ENCODE data around the gene ILKAP. TPM values are rescaled to one million over a fixed set of nuclear protein-coding genes. Genes with fewer than 3 reads are reported as not detected.

ILKAP gene
- total RNA-seq, 2 donors from 2014 or later = 75.8 to 99.7 TPM

DNA sequence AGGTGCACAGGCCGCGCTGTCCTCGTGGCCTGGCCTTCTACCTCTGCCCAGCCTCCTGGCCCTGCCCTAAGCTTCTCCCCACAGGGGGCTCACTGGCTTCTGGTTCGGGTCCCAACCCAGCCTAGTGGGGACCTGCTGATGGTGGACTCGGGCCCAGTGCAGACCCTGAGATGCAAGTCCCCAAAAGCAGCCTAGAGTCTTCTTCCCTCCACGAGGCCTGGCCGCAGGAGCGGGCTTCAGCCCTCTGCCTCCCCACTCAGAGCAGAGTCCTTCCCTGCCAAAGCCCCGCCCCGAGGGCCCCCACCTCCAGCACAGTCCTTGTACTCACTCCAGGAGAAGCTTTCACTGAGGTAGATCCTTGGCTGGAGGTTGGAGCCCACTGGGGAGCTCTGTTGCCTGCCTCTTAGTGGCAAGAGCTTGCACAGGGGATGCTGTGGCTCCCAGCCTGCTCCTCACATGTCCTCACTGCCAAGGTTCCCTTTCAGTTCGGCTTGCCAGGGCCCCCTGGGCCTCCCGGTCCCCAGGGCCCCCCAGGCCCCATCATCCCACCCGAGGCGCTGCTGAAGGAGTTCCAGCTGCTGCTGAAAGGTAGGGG, 41.1 kb downstream of the ILKAP start:
- Mint-ChIP-seq H3K4me1 (ENCODE audit: low read depth in 2 of 2) (peaks cover 4 to 16% of the 10 kb centered on the region in 2 donors), H3K36me3 (no peaks in the 10 kb centered on the region), H3K27me3 (no peaks in the 10 kb centered on the region), H3K27ac (no peak overlapping the region), H3K9me3 (no peaks in the 10 kb centered on the region), H3K4me3 (no peak overlapping the region)
- ATAC-seq (no peak), DNase-seq (ENCODE audit: low spot score) (peak; percentile 60)

GRCh38 chr2:238161291-238162051, 42.0 kb downstream of the ILKAP start:
- no peaks in the 10 kb centered on the region for H3K9me3 Mint-ChIP-seq
- DNase-seq (ENCODE audit: low spot score) (peak; percentile 51), ATAC-seq (no peak)
- H3K27me3 Mint-ChIP-seq = no peaks in the 10 kb centered on the region
- no peak overlapping the region for H3K27ac Mint-ChIP-seq
- no peaks in the 10 kb centered on the region for H3K36me3 Mint-ChIP-seq
- H3K4me1 Mint-ChIP-seq (ENCODE audit: low read depth in 2 of 2) = peaks cover 4 to 16% of the 10 kb centered on the region in 2 donors
- no peak overlapping the region for H3K4me3 Mint-ChIP-seq

DNA sequence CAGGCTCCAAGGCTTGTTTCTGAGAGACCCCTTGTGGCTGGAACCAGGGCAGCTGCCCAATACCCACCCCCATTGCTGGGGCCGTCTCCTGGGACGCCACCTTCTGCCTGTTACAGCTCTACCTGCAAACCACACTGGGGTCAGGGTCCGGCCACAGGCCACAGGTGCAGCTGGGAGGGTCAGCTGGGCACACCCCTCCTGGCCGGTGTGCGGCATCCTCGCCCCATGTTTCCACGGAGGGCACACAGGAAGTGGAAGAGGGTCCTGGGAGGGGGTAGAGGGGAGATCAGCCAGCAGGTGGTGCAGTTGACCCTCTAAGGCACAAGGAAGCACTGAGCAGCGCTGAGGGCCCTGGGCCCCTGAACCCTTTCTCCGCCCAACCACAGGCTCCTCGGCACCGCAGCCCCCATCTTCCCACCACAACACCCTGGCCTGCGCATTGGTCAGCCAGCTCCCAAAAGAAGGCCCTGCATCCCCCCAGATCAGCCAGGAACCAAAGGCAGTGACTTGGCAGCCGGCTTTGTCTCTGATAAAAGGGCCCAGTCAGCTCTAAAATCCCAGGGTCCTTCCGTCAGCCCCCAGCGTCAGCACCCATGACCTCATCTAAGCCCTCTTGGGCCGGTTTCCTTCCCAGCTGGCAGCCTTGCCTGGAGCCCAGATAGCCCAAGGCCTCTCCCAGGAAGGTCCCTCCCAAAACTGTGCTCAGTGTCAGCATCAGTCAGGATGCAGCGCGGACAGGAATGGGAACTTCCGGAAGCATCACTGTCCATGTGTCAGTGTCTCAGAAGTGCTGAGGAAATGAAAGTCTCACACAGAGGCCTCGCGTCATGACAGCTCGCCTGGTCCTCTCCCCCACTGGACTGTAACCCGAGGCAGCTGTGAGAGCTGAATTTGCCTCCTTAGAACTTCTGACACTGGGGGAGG, 43.0 kb downstream of the ILKAP start:
- Mint-ChIP-seq H3K27me3 (no peaks in the 10 kb centered on the region), H3K27ac (no peak overlapping the region), H3K4me1 (ENCODE audit: low read depth in 2 of 2) (peaks cover 4 to 16% of the 10 kb centered on the region in 2 donors), H3K36me3 (no peaks in the 10 kb centered on the region), H3K9me3 (no peaks in the 10 kb centered on the region), H3K4me3 (no peak overlapping the region)
- peak; percentile 47 to 61 for ATAC-seq
- DNase-seq (ENCODE audit: low spot score) = no peak

DNA sequence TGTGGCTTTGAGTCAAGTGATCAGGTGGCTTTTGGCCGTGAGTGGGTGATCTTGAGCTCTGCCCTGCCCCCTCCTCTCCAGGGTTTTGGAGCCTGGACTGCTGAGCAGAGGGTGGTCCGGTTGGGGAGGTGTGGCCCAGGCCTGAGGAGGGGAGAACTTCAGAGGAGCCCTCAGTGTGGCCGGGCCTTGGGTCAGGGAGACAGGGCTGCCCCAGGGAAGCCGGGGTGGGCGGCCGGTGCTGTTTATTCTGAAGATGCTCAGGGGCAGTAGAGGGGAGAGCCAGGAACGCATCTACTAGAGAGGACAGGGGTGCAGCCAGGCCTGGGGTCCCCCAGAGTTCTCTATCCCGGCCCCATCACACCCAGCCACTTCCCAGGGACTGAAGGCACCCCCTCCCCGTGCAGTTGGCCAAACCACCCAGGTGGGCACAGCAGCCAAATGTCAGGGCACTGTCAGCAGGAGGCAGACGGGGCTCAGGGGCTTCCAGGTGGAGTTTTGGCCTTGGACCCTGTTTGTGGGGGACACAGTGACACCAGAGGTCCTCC, 43.8 kb downstream of the ILKAP start:
- no peaks in the 10 kb centered on the region for H3K9me3 Mint-ChIP-seq
- no peak overlapping the region for H3K27ac Mint-ChIP-seq
- H3K27me3 Mint-ChIP-seq = no peaks in the 10 kb centered on the region
- H3K4me1 Mint-ChIP-seq (ENCODE audit: low read depth in 2 of 2) = peaks cover 4 to 12% of the 10 kb centered on the region in 2 donors
- H3K36me3 Mint-ChIP-seq = no peaks in the 10 kb centered on the region
- ATAC-seq = no peak
- DNase-seq (ENCODE audit: low spot score) = no peak
- peak overlapping the region; percentile 73 for H3K4me3 Mint-ChIP-seq

DNA sequence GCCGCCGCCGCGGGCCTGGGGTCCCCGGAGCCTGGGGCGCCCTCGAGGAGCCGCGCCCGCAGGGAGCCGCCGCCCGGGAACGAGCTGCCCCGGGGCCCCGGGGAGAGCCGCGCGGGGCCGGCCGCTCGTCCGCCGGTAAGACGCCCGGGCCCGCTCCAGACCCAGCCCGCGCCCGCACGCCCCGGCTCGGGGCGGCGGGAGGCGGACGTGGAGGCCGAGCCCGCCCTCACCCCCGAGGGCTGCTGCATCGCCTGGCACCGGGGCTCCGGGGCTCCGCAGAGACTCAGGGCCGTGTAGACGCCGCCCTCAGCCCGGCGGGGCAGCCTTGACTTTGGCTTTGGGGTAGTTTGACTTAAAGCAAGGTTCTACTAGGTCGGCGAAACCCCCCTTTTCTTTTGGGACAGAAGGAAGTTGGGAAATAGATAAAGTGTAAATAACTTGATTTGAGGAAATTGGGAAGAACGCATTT, 44.4 kb downstream of the ILKAP start:
- ATAC-seq = peak; percentile 51
- Mint-ChIP-seq H3K36me3 (no peaks in the 10 kb centered on the region), H3K4me1 (ENCODE audit: low read depth in 2 of 2) (peaks cover 4 to 12% of the 10 kb centered on the region in 2 donors)

DNA sequence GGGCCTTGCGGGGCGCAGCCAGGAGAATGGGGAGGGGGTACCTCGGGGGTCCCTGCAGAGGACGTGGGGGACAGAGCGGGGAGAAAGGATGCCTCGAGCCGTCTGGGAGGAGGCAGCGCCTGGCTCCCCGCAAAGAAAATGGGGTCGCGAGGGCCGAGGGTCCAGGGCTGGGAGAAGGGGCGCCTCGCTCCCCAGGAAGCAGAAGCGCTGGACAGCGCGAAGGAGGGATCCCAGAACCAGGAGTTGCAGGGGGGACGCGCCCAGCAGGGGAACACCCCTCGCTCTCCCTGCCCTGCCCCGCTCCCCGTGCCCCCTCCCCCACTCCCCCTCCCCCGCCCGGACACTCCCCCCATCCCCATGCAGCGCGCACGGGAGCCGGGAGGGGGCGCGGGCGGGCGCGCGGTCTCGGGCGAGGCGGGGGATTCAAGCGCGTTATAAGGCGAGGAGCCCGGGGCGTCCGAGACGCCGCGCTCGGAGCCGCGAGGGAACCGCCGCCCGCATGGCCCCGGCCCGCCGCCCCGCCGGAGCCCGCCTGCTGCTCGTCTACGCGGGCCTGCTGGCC, 44.9 kb downstream of the ILKAP start, which contains the start of gene ERFE:
Gene ERFE, plus strand, starts transcription at position 462 of the 562 bp plus-strand sequence. Its CDS starts 38 bp downstream, at position 500.
- H3K4me3 Mint-ChIP-seq = peak within 1 kb of the TSS; percentile 73
- no peak for DNase-seq (ENCODE audit: low spot score)
- H3K27ac Mint-ChIP-seq = no peak within 1 kb of the TSS
- no peaks in the 10 kb centered on the region for H3K36me3 Mint-ChIP-seq
- peak; percentile 72 to 77 for ATAC-seq
- peaks cover 4 to 12% of the 10 kb centered on the region in 2 donors for H3K4me1 Mint-ChIP-seq (ENCODE audit: low read depth in 2 of 2)
- no peaks in the 10 kb centered on the region for H3K27me3 Mint-ChIP-seq
- H3K9me3 Mint-ChIP-seq = no peaks in the 10 kb centered on the region

More for the DNA sequence above, 44.4 kb downstream of the ILKAP start:
- DNase-seq (ENCODE audit: low spot score) = no peak
- H3K4me3 Mint-ChIP-seq = peak overlapping the region; percentile 73
- no peak overlapping the region for H3K27ac Mint-ChIP-seq
- H3K9me3 Mint-ChIP-seq = no peaks in the 10 kb centered on the region
- H3K27me3 Mint-ChIP-seq = no peaks in the 10 kb centered on the region

GRCh38 chr2:238158018-238158508, 45.4 kb downstream of the ILKAP start:
- H3K9me3 Mint-ChIP-seq = no peaks in the 10 kb centered on the region
- ATAC-seq (no peak), DNase-seq (ENCODE audit: low spot score) (no peak)
- no peak overlapping the region for H3K27ac Mint-ChIP-seq
- peaks cover 4 to 12% of the 10 kb centered on the region in 2 donors for H3K4me1 Mint-ChIP-seq (ENCODE audit: low read depth in 2 of 2)
- H3K36me3 Mint-ChIP-seq = no peaks in the 10 kb centered on the region
- no peaks in the 10 kb centered on the region for H3K27me3 Mint-ChIP-seq
- H3K4me3 Mint-ChIP-seq = no peak overlapping the region

DNA sequence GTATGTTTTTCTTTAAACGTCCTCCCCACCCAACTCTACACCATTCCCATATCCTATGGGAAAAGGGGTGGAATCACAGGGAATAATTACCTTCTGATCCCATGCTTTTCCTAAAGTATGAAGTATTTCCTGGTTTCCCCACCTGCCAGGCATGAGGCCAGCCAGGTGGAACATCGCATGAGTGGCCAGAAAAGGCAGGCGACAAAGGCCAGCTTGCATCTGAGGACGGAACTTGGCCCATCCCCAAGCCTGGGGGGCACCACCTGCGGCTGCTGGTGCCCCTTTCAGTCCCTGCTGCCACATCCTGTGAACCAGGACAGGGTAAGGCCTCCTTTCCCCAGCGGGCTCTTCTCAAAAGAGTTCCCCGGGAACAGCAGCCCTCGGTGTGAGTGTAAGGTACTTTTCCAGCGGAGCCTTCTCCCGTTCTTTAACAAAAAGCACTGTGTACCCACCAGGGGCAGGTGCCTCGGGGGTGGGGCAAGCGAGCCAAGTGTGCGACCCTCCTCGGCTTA, 45.9 kb downstream of the ILKAP start:
- no peaks in the 10 kb centered on the region for H3K27me3 Mint-ChIP-seq
- DNase-seq (ENCODE audit: low spot score) (no peak), ATAC-seq (no peak)
- no peak overlapping the region for H3K27ac Mint-ChIP-seq
- H3K4me3 Mint-ChIP-seq = no peak overlapping the region
- H3K4me1 Mint-ChIP-seq (ENCODE audit: low read depth in 2 of 2) = peaks cover 4 to 12% of the 10 kb centered on the region in 2 donors
- H3K9me3 Mint-ChIP-seq = no peaks in the 10 kb centered on the region
- no peaks in the 10 kb centered on the region for H3K36me3 Mint-ChIP-seq

- peaks cover 4 to 12% of the 10 kb centered on the region in 2 donors for H3K4me1 Mint-ChIP-seq (ENCODE audit: low read depth in 2 of 2)
- H3K36me3 Mint-ChIP-seq = no peaks in the 10 kb centered on the region
- DNase-seq (ENCODE audit: low spot score) (no peak), ATAC-seq (no peak)
- no peaks in the 10 kb centered on the region for H3K9me3 Mint-ChIP-seq
- H3K4me3 Mint-ChIP-seq = no peak overlapping the region
- no peak overlapping the region for H3K27ac Mint-ChIP-seq
- H3K27me3 Mint-ChIP-seq = no peaks in the 10 kb centered on the region
Observed at GRCh38 chr2:238155761-238156694, 47.5 kb downstream of the ILKAP start.

- Mint-ChIP-seq H3K27me3 (no peaks in the 10 kb centered on the region), H3K9me3 (no peaks in the 10 kb centered on the region), H3K4me1 (ENCODE audit: low read depth in 2 of 2) (peaks cover 4 to 6% of the 10 kb centered on the region in 2 donors), H3K4me3 (no peak overlapping the region), H3K27ac (no peak overlapping the region), H3K36me3 (no peaks in the 10 kb centered on the region)
- no peak for ATAC-seq
- no peak for DNase-seq (ENCODE audit: low spot score)
Observed at GRCh38 chr2:238155051-238155760, 48.3 kb downstream of the ILKAP start.

DNA sequence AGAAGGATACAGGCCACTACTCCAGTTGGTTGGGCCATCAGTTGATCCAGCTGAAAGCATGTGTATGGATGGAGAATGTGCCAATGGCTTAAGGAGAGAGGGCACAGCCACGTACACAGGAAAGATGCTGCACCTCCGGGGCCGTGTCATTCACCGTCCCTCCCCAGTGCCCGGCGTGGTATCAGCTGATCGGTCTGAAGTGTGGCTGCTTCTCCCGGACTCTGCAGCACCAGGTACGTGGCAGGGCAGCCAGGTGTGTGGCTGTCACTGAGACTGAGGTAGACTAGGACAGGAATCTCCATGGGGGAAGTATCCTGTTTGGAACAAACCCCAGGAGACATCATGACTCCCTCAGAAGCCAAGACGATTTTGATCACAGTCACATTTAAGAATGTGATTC, 48.9 kb downstream of the ILKAP start:
- ATAC-seq (no peak), DNase-seq (ENCODE audit: low spot score) (no peak)
- Mint-ChIP-seq H3K36me3 (no peaks in the 10 kb centered on the region), H3K27ac (no peak overlapping the region), H3K4me3 (no peak overlapping the region), H3K27me3 (no peaks in the 10 kb centered on the region), H3K9me3 (no peaks in the 10 kb centered on the region), H3K4me1 (ENCODE audit: low read depth in 2 of 2) (peaks cover 4% of the 10 kb centered on the region in 2 donors)

Measured in natural killer cell treated with Interleukin-12 subunit alpha and Interleukin-12 subunit beta and Interleukin-15 and Interleukin-18, amount 100 ng/mL, for 72 hours (primary cell).